Stimulated activated CD4-positive, alpha-beta T cell treated with anti-CD3 and anti-CD28 coated beads, Interleukin-1b, Interleukin-23, amount 100 ng/mL, for 48 hours (primary cell): Measurements from ENCODE around the gene CDK10.

Experiments used
- DNase-seq: peaks from one replicate; pipeline ENCODE4 v3.0.0-alpha.2; 2020

The CDK10 gene

DNA sequence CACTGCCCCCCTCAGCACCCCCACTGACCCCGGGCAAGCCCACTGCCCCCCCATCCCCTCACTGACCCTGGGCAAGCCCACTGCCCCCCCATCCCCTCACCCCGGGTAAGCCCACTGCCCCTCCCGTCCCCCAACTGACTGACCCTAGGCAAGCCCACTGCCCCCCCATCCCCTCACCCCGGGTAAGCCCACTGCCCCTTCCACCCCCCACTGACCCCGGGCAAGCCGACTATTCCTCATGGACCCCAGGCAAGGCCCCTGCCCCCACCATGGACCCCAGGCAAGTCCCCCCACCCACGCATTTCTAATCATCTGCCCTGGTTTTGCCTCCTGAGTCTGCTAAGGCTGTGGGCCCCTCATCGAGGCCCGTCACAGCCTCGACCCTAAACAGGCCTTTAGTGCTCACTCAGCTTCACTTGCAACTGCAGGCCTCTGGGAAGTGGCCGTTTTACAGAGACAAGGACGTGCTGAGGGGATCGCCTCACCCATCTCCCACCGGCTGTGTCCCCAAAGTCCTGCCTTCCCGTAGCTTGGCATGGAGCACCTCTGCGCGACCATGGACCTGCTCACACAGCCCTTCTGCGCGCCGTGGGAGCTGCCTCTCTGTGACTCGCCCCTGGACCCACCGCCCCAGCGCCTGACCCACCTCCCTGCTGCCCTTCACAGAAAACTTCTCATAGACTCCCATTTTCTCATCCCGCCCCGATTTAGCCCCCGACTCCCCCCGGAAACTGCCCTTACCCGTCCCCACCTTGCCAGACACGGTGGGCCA, 30.6 kb downstream of the CDK10 start:
- DNase-seq: no peak

DNA sequence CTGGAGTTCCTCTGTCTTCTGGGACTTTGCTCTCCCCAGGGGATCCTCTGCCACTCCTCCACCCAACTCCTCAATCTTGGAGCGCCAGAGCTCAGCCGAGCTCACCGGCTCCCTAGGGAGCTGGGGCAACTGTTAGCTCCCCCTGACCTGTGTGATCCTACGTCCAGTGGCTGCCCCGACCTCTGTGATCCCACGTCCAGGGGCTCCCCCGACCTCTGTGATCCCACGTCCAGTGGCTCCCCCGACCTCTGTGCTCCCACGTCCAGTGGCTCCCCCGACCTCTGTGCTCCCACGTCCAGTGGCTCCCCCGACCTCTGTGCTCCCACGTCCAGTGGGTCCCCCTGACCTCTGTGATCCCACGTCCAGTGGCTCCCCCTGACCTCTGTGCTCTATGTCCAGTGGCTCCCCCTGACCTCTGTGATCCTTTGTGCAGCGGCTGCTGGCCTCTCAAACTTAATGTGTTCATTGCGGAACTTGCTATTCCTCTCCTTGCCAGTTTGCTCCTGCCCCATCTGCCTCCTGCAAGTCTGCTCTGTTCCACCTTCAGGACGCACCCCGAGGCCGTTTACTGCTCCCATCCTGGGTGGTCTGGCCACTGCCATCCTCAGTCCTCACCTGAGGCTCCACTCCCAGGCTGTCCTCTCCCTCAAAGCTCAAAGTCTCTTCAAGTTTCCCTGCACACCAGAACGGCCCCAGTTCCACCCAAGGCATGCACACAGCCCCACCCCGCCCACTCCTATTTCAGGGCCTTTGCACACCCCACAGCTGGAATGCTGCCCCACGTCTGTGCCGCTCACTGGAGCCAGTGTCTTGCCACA, 31.4 kb downstream of the CDK10 start:
- DNase-seq: no peak

DNA sequence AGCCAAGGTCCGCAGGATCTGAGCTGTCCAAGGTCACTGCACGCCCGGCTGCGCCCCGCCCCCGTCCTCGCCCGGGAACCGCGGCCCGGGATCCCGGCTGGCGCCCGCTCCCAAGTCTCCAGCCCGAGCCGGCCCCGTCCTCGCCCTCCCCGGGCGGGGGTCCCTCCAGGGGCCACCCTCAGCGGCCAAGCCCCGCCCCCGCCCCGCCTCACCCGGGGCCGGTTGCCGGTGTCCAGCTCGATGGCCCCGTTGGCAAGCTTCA, 34.0 kb downstream of the CDK10 start:
- no peak for DNase-seq

DNA sequence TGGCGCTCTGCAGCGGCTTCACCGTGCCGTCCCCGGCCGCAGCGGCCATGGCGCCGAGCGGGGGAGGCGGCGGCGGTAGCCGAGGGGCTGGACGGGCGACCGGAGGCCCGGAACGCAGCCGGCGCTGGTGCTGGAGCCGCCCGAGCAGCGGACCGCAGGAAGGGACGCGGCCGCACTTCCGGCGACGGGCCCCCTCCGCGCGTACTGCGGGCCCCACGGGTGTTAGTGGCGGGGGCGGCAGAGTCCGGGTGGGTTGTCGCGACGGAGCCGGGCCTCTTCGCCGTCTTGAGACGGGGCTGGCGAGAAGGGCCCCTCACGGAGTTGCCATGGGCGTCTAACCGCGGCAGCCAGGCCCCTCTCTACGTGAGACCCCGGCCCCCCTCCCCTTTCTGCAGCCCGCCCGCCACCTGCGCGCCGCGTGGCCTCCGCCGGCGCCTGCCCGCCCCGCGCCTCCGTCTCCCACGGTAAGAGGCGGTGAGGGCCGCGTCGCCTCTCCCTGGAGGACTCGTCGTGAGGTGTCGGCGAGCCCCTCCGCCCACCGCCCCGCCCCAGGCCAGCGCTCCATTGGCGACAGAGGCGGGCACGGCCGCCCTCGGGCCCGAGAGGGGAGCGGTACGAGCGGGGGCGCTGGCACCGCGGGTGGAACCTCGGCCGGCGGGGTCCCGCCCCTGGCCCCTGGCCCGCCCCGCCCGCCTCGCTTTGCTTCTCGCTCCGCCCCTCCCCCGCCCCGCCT, 34.5 kb downstream of the CDK10 start, which contains the start of the genes VPS9D1 and ZNF276:
VPS9D1 (minus strand) TSS at position 86 of the 733 bp plus-strand sequence; CDS start at position 49, 37 bp downstream.
ZNF276 (plus strand) TSS at position 725 of the 733 bp plus-strand sequence. CDS start 104 bp downstream, outside the sequence.
- peak; percentile 82 for DNase-seq

DNA sequence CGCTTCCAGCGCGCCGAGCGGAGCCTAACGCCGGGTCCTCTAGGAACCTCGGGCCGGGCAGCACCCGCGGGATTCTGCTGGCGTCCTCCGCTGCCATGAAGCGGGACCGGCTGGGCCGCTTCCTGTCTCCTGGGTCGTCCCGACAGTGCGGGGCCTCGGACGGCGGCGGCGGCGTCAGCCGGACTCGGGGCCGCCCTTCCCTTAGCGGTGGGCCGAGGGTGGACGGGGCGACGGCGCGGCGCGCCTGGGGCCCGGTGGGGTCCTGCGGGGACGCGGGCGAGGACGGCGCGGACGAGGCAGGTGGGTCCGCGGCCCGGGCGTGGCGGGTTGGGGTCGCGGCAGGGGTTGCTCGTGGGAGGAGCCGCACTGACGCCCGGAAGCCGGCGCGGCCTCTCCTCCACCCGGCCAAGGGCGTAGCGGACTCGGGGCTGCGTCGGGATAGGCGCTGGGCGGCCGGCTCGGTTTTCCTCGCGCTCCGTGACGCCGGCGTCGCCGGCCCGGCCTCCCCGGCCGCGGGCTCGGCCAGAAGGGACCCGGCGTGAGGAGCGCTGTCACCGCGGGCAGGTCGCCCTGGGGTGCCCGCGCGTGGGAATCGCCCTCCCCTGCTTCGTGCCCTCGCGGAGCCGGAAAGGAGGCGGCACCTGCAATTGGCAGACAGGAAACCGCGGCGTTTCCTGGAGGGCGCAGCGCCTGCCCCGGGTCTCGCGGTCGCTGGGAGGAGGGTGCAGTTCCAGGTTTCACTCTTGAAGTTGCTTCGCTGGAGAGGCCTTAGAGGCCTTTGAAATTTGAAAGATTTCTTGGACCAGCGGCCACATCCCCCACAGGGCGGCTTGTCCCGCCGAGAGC, 35.3 kb downstream of the CDK10 start:
- DNase-seq: peak; percentile 79

DNA sequence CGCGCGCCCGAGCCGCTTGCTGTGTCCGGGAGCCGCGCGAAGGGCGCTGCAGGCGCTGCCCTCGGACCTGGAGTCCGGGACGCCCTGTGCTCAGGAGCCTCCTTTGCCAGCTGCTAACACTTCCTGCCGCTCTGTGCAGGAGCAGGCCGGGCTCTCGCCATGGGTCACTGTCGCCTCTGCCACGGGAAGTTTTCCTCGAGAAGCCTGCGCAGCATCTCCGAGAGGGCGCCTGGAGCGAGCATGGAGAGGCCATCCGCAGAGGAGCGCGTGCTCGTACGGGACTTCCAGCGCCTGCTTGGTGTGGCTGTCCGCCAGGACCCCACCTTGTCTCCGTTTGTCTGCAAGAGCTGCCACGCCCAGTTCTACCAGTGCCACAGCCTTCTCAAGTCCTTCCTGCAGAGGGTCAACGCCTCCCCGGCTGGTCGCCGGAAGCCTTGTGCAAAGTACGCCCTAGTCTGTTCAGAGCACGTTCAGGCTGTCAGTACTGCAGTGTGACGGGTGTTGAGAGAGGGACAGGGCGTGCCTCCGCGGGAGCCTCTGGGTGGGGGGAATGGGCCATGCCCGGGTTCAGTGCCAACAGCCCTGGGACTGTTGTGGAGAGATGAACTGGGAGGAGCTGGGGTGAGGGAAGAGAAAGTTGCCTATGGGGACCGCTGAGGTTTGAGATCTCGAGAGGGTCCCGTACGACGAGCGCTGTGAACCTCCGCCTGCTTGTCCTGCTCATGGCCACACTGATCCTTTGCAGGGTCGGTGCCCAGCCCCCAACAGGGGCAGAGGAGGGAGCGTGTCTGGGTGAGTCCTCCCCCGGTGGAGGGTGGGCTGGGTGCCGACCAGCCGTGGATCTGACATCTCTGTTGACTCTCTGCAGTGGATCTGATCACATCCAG, 36.1 kb downstream of the CDK10 start:
- DNase-seq: peak; percentile 76

DNA sequence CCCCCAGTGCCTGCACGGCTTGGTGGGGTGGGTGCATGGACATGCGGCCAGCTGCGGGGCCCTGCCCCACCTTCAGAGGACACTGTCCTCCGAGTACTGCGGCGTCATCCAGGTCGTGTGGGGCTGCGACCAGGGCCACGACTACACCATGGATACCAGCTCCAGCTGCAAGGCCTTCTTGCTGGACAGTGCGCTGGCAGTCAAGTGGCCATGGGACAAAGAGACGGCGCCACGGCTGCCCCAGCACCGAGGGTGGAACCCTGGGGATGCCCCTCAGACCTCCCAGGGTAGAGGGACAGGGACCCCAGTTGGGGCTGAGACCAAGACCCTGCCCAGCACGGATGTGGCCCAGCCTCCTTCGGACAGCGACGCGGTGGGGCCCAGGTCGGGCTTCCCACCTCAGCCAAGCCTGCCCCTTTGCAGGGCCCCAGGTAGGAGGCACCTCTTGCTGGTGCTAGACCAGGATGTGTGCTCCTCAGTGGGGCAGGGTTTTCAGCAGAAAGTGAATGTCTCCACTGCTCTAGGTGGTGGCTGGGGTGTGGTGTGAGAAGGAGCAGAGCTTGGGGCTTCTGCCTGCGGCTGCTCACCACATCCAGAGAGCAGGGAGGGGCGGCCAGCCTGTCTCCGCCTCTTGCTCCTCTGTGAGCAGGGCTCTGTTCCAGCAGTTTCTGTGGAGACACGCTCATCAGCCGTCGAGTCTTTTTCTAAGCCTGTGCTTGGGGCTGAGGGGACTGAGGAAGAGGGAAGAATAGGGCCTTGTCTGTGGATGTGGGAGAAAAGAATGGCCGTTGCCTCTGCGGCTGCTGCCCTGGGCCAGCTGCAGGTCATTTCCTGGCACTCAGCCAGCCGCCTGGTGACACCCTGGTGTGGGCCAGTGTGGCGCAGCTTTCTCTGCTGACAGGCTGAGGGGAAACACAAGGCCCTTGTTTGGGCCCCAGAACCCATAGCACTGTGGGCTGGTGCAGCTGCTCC, 37.1 kb downstream of the CDK10 start:
- peak; percentile 73 for DNase-seq

DNA sequence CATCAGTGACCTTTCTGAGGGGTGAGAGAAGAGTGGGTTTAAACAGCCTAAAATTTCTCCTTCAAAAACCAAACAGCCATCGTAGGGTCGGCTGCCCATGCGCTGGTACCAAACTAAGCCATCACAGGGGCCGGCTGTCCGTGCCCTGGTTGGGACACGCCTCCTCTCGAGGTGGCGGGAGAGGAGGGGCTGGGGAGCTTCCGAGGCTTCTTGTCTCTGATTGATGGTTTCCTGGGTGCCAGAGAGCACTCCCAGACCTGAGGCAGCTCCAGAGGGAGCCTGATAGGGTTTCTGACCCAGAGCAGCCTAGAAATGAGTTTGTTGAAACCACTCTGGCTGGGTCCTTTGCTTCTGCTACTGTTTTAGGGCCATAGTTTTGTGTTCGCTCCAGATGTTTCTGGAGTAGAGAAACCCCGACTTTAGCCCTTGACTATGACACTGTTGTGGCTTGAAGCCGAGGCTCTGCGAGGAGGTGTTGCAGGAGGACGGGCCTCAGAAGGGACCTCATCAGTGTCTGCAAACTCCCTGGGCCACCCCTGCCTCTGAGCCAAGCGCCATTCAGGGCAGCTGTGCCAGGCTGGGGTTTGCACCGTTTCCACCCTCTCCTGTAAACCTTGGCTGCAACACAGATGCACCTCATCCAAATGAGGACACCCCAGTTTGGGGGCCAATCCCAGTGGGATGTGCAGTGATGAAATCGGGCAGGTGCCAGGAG, 41.1 kb downstream of the CDK10 start:
- no peak for DNase-seq

DNA sequence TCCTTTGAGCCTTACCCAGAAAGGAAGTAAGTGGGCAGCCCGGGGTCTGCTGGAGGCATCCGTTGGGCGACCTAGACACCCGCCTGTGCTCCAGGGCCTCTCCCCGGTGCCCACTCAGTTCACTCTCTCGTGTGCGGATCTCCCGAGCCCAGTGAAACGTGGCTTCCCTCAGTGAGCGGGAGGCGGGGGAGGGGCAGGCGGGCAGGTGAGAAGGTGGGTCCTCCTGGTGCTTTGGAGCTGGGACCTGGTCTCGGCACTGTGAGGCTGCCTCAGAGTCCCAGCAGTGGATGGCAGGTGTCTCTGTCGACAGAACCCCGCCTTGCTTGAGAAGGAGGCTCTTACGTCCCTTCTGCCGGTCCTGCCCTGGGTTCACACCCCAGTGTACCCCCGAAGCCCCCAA, 42.8 kb downstream of the CDK10 start:
- no peak for DNase-seq

DNA sequence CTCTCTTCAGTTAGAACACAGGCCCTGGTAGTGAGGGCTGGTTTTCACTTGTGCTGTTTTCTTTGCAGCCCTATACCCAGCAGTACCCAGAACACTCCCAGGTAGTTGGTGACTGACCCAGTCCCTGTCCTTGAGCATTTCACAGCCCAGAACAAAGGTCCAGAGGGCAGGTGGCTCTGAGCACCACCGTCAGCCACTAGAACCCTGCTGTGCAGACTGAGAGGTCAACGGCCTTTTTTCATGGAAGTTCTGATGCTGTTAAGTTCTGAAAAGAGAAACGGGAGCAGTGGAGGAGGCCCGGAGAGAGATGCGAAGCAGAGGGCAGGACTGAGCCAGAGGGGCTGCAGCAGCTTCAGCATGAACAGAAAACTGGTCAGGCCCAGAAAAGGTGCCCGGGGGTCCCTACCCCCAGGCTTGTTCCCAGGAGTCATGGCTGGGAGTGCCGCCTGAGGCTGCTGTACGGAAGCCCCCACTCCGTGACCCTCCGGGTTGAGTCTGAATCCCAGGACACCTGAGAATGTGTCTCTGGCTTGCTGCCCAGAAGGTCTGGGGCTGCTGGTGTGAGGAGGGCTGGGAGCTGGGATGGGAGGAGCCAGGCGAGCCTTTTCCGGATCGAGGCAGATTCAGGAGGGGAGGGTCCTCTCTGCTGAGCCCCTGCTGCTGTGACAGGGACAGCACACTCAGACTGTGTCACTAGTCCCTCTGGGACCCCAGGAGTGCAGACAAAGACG, 43.5 kb downstream of the CDK10 start:
- DNase-seq: no peak

DNA sequence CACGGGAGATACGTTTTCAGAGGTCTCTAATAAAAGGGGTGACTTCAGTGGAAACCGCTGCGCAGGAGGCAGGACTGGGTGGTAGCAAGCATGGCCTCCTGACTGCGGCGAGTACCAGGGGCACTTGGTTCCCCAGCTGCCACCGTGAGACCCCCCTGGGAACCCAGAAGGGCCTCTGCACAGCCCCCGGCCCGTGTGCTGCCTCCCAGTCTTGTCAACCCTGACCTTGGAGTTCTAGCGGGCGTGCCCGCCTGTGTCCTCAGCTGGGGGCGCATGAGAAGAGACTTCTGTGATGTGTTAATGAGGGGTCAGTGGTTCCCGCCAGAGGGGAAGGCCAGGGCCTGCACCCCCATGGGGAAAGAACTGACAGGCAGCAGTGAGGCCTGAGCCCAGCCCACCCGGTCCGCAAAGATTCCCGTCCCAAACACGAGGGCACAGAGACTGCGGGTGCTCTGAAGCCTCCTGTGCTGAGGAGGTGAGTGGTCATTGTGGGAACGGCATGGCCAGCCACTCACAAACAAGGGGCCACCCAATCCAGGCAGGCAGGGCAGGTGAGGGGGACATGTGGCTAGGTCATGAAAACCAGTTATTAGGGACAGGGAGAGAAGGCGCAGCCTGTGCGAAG, 44.2 kb downstream of the CDK10 start:
- no peak for DNase-seq

DNA sequence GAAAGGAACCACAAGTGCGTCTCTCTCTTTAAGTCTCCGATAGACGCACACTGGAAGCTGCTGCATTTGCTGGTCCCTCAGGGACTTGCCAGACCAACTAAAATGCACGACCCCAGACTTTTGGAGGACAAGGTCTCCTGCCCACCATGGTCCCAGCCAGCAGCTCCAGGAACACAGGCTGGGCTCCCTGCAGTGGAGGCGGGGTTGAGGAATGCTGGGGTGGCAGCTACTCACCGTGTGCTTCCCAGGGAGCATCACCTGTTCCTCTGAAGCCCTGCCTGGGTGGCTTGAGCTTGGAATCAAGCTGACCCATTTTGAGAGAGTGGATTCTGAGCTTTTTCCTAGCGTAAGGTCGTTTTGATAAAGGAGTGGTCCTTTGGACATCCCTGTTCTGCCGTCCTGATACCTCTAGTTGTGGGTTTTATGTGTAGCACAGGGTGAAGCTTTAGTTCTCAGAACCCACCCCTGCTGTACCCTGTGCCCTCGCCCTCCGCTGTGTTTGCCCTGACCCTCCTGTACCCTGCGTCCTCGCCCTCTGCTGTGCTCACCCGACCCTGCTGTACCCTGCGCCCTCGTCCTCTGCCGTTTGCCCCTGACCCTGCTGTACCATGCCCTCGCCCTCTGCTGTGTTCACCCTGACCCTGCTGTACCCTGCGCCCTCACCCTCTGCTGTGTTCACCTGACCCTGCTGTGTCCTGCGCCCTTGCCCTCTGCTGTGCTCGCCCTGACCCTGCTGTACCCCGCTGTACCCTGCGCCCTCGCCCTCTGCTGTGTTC, 45.8 kb downstream of the CDK10 start:
- DNase-seq: no peak

DNA sequence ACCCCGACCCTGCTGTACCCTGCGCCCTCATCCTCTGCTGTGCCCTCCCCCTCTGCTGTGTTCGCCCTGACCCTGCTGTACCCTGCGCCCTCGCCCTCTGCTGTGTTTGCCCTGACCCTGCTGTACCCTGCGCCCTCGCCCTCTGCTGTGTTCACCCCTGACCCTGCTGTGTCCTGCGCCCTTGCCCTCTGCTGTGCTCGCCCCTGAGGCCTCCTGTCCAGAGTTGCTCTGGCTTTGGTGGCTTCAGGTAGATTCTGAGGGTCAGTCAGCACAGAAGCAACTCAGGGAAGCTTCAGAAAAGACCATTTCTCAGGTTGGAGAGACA, 46.4 kb downstream of the CDK10 start:
- DNase-seq: no peak

DNA sequence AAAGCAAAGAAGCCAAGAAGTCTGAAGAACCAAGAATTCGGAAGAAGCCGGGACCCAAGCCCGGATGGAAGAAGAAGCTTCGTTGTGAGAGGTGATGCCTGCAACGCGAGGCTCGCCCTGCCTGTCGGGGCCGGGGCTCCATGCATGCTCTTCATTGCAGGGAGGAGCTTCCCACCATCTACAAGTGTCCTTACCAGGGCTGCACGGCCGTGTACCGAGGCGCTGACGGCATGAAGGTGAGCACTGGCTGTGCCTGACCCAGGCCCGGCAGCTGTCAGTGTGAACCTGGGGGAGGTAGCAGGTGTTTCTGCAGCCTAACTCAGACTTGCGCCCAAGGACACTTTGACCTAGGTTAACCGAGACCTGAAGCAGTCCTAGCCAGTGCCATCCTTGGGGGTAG, 46.8 kb downstream of the CDK10 start:
- DNase-seq: no peak

DNA sequence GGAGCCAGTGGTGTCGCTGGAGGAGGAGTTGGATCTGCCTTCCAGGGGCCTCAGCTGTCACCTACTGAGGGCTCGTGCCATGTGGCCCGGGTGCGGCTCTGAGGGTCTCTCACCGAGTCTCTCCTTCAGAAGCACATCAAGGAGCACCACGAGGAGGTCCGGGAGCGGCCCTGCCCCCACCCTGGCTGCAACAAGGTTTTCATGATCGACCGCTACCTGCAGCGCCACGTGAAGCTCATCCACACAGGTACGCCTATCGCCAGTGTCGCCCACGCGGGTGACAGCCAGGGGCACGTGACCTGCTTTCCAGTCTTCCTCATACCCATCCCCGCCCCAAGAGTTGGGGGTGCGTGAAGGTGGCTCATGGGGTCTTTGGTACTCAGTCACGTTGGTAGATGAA, 47.3 kb downstream of the CDK10 start:
- no peak for DNase-seq

DNA sequence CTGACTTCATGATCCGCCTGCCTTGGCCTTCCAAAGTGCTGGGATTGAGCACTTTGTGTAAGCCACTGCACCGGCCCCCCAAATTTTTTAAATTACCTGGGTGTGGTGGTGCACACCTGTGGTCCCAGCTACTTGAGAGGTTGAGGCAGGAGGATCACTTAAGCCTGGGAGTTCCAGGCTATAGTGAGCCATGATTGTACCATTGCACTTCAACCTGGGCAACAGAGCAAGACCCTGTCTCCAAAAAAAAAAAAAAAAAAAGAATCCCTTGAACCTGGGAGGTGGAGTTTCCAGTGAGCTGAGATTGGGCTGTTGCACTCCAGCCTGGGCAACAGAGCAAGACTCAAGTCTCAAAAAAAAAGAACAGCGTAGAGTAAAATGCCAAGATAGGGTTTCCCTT, 50.1 kb downstream of the CDK10 start:
- DNase-seq: no peak

DNA sequence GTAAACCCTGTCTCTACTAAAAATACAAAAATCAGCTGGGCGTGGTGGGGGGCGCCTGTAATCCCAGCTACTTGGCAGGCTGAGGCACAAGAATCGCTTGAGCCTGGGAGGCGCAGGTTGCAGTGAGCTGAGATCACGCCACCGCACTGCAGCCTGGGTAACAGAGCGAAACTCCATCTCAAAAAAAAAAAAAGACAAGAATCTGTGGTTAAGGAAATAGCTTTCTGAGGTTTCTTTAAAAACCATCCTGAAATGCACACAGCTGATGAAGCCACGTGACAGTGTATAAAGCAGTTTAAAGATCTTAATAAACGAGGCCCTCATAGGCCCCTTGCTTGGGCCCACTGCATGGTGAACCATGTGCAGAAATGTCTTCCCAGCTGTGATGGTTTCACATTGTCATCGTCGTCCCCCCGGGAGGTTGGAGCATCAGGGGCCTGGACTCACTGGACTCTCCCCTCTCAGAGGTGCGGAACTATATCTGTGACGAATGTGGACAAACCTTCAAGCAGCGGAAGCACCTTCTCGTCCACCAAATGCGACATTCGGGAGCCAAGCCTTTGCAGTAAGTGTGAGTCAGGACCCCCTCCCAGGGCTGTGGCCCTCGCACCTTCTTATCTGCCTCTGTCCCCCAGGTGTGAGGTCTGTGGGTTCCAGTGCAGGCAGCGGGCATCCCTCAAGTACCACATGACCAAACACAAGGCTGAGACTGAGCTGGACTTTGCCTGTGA, 51.0 kb downstream of the CDK10 start:
- peak; percentile 35 for DNase-seq
